CD4-positive, alpha-beta memory T cell (primary cell): Measurements from ENCODE around the gene RNASE2. TPM values are rescaled to one million over a fixed set of nuclear protein-coding genes. Genes with fewer than 3 reads are reported as not detected.
"Not testable (repeated sequence)": the region's sequence is repeated elsewhere in the genome, so short reads cannot be mapped to it uniquely, and the experiment has no call there.

Experiments
- CTCF ChIA-PET: fragments of 350-600 bp; sonication (Branson Sonifier 250); formaldehyde crosslinking; loops from one replicate; lab custom pipeline; 2021; ENCODE audit warnings: inconsistent platforms; ENCODE audit not compliant: partially characterized antibody; lab: Charles Lee
- POLR2A ChIA-PET: fragments of 350-600 bp; sonication (Branson Sonifier 250); formaldehyde crosslinking; loops from one replicate; lab custom pipeline; 2021; ENCODE audit not compliant: partially characterized antibody; lab: Charles Lee
- DNase-seq, 5 donors: peaks; one replicate each; pipeline versions ENCODE4 v3.0.0 to v3.0.0-alpha.2; 2020 to 2022; ENCODE audit warnings: mixed read lengths in 1 of 5
- H3K27ac ChIP-seq: one replicate; pipeline ENCODE4 v1.7.0; 2013; ENCODE audit warnings: low read depth, low read length
- H3K27me3 ChIP-seq: 2 replicates; pipeline ENCODE4 v1.7.0; 2013; ENCODE audit warnings: mild to moderate bottlenecking, low read length, moderate library complexity; ENCODE audit not compliant: insufficient read depth
- H3K36me3 ChIP-seq: 2 replicates; pipeline ENCODE4 v1.7.0; 2013; ENCODE audit warnings: mild to moderate bottlenecking, low read length, moderate library complexity; ENCODE audit not compliant: insufficient read depth
- H3K4me1 ChIP-seq: 2 replicates; pipeline ENCODE4 v1.7.0; 2013; ENCODE audit warnings: mild to moderate bottlenecking, low read length, moderate library complexity; ENCODE audit not compliant: insufficient read depth
- H3K4me3 ChIP-seq, 2 donors: one replicate each; pipeline ENCODE4 v1.7.0; 2013; ENCODE audit warnings: low read length in 2 of 2, mild to moderate bottlenecking in 1 of 2
- H3K9me3 ChIP-seq, 2 donors: one replicate each; pipeline ENCODE4 v1.7.0; 2013; ENCODE audit warnings: low read length in 2 of 2, control low read depth in 1 of 2; ENCODE audit not compliant: control insufficient read depth in 1 of 2
- H3K27ac Mint-ChIP-seq, 7 donors: one replicate each; pipeline ENCODE4 v1.8.0; 2020 to 2021; ENCODE audit warnings: mixed read lengths in 7 of 7, mild to moderate bottlenecking in 6 of 7, inconsistent platforms in 3 of 7, moderate library complexity in 3 of 7
- H3K27me3 Mint-ChIP-seq, 2 donors: one replicate each; pipeline ENCODE4 v1.8.0; 2020 to 2021; ENCODE audit warnings: mixed read lengths in 2 of 2
- H3K36me3 Mint-ChIP-seq, 2 donors: one replicate each; pipeline ENCODE4 v1.8.0; 2020 to 2021; ENCODE audit warnings: mixed read lengths in 2 of 2, inconsistent platforms in 1 of 2, mild to moderate bottlenecking in 1 of 2
- H3K4me1 Mint-ChIP-seq, 4 donors: one replicate each; pipeline ENCODE4 v1.8.0; 2020 to 2021; ENCODE audit warnings: mixed read lengths in 4 of 4, mild to moderate bottlenecking in 1 of 4
- H3K4me3 Mint-ChIP-seq, 8 donors: one replicate each; pipeline ENCODE4 v1.8.0; 2020 to 2021; ENCODE audit warnings: mixed read lengths in 8 of 8, mild to moderate bottlenecking in 7 of 8, moderate library complexity in 6 of 8, inconsistent platforms in 3 of 8
- H3K9me3 Mint-ChIP-seq, 8 donors: one replicate each; pipeline ENCODE4 v1.8.0; 2020 to 2021; ENCODE audit warnings: mixed read lengths in 8 of 8, mild to moderate bottlenecking in 5 of 8, inconsistent platforms in 3 of 8, moderate library complexity in 1 of 8
- intact Hi-C: fragments of 100-400 bp; cut with micrococcal nuclease; formaldehyde crosslinking; loops from one replicate; pipeline ENCODE4 v1.15.1; 2023
- polyA plus RNA-seq, 2 donors: library from polyadenylated mRNA; unstranded; fragments of 300-500 nt; fragmentation: Illumina TruSeq; gene quantifications; one replicate each; pipeline ENCODE4 v1.2.3, GENCODE V29; 2021
- total RNA-seq, 2 experiments: library from RNA; stranded (reverse); gene quantifications; one replicate each; pipeline ENCODE4 v1.2.3, GENCODE V29; 2021

The RNASE2 gene
- total RNA-seq (not detected), polyA plus RNA-seq (not detected)

DNA sequence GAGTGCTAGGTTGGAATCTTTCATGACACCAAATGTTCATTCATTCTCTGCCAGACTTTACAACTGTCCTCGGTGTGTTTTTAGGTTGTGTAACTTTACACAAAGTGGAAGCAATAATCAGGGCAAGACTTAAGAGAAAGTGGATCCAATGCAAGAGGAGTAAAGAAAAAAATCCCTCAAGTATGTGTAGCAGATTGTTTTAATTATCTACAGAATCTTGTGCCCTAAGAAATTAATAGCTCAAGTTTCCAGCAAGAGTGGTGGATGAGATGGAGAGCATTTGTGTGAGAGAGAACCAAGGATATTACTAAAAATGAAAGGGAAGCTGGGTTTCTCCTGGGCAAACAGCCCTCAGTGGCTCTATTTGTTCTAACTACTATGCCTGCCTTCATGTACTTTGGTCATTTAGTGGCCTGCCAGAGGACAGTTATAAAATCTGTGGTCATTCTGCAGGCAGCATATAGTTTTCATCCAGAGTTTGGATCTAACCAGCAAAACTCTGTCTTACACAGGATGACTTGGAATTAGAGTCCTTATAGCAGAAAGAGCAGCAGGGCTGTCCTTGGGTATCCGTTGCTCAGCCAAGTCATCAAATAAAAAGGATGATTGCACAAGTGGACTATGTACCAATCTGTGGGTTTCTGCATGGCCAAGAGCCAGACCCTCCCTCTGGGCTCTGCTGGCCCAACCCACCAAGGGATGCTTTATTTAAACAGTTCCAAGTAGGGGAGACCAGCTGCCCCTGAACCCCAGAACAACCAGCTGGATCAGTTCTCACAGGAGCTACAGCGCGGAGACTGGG, at the start of gene RNASE2:
Gene RNASE2 (plus strand): TSS at position 752 of the 802 bp plus-strand sequence. CDS start 285 bp downstream, outside the sequence.
- Mint-ChIP-seq H3K4me3 (peak within 1 kb of the TSS in 3 of 8 donors; percentile 35 to 65 (median 38)), H3K27me3 (peaks cover 6 to 12% of the 10 kb centered on the region in 2 donors), H3K4me1 (peaks cover 7 to 10% (median 8%) of the 10 kb centered on the region in 4 donors), H3K27ac (peak within 1 kb of the TSS in 5 of 7 donors; percentile 15 to 75 (median 58))
- H3K4me3 ChIP-seq, intact Hi-C loops, H3K36me3 Mint-ChIP-seq, H3K9me3 Mint-ChIP-seq, POLR2A ChIA-PET, DNase-seq, H3K36me3 ChIP-seq, H3K27me3 ChIP-seq, H3K27ac ChIP-seq, H3K9me3 ChIP-seq, H3K4me1 ChIP-seq: not testable (repeated sequence)
- CTCF ChIA-PET: interaction anchor here (1.2 to 1.7 kb wide), 2 partner anchors 16 to 21 kb away, joined by 3 to 4 read pairs; no protein-coding TSS in a partner anchor

DNA sequence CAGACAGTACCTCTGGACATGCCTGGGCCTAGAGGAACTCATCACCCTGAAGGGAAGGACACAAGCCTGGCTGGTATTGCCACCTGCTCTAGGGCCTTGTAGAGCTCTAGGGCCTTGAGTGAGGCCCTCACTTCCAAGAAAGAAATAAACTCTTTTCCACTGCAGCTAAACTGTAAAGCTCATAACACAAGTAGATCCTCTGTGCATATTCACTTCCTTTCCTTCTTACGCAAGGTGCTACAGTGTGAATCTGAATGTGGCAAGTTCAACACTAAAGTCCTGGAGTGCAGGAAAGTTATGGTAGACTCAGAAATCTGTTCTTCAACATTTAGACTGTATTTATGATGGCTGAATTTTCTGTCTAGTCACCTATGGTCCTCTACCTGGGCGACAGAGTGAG, 49.6 kb upstream of the RNASE2 start:
- ChIA-PET POLR2A (no interaction called here), CTCF (no interaction called here)
- Mint-ChIP-seq H3K27me3 (peaks cover 10 to 24% of the 10 kb centered on the region in 2 donors), H3K4me3 (no peak overlapping the region), H3K4me1 (no peaks in the 10 kb centered on the region), H3K9me3 (no peaks in the 10 kb centered on the region), H3K36me3 (no peaks in the 10 kb centered on the region), H3K27ac (no peak overlapping the region)
- intact Hi-C loops: no loop called here
- no peaks in the 10 kb centered on the region for H3K36me3 ChIP-seq
- no peak overlapping the region for H3K4me3 ChIP-seq
- no peak for DNase-seq
- H3K27ac ChIP-seq: no peak overlapping the region
- no peaks in the 10 kb centered on the region for H3K4me1 ChIP-seq
- no peaks in the 10 kb centered on the region for H3K27me3 ChIP-seq
- no peaks in the 10 kb centered on the region for H3K9me3 ChIP-seq

DNA sequence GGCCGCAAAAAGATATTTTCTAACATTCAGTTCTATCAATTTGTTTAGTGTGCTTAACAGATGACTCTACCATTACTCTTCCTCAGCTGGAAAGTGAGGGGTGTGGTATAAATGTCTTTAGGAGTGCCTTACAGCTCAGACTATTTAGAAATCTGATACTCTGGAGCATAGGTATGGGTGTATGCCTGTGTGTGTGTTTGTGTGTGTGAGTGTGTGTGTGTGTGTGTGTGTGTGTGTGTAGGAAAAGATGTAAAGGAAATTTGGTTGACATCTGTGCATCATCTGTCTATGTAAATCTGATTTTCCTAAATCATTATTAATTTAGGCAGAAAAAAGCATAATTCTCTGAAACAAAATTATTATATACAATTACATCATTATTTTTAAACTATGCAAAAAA, 48.1 kb upstream of the RNASE2 start:
- Mint-ChIP-seq H3K4me1 (no peaks in the 10 kb centered on the region), H3K4me3 (no peak overlapping the region), H3K36me3 (no peaks in the 10 kb centered on the region), H3K9me3 (no peaks in the 10 kb centered on the region), H3K27ac (no peak overlapping the region), H3K27me3 (peaks cover 13 to 19% of the 10 kb centered on the region in 2 donors)
- H3K4me3 ChIP-seq: no peak overlapping the region
- no peak overlapping the region for H3K27ac ChIP-seq
- CTCF ChIA-PET: no interaction called here
- H3K9me3 ChIP-seq: no peaks in the 10 kb centered on the region
- H3K4me1 ChIP-seq: no peaks in the 10 kb centered on the region
- H3K27me3 ChIP-seq: no peaks in the 10 kb centered on the region
- DNase-seq: no peak
- H3K36me3 ChIP-seq: no peaks in the 10 kb centered on the region
- intact Hi-C loops: no loop called here
- POLR2A ChIA-PET: no interaction called here

DNA sequence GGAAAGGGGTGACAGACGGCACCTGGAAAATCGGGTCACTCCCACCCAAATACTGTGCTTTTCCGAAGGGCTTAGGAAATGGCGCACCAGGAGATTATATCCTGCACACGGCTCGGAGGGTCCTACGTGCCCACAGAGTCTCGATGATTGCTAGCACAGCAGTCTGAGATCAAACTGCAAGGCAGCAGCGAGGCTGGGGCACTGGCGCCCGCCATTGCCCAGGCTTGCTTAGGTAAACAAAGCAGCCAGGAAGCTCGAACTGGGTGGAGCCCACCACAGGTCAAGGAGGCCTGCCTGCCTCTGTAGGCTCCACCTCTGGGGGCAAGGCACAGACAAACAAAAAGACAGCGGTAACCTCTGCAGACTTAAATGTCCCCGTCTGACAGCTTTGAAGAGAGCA, 44.5 kb upstream of the RNASE2 start:
- H3K4me3 ChIP-seq, H3K36me3 Mint-ChIP-seq, H3K27me3 ChIP-seq, H3K27ac Mint-ChIP-seq, H3K27ac ChIP-seq, H3K9me3 Mint-ChIP-seq, H3K9me3 ChIP-seq, DNase-seq, CTCF ChIA-PET, H3K4me1 Mint-ChIP-seq, H3K4me1 ChIP-seq, POLR2A ChIA-PET, H3K36me3 ChIP-seq, intact Hi-C loops, H3K4me3 Mint-ChIP-seq: not testable (repeated sequence)
- peaks cover 14 to 21% of the 10 kb centered on the region in 2 donors for H3K27me3 Mint-ChIP-seq

DNA sequence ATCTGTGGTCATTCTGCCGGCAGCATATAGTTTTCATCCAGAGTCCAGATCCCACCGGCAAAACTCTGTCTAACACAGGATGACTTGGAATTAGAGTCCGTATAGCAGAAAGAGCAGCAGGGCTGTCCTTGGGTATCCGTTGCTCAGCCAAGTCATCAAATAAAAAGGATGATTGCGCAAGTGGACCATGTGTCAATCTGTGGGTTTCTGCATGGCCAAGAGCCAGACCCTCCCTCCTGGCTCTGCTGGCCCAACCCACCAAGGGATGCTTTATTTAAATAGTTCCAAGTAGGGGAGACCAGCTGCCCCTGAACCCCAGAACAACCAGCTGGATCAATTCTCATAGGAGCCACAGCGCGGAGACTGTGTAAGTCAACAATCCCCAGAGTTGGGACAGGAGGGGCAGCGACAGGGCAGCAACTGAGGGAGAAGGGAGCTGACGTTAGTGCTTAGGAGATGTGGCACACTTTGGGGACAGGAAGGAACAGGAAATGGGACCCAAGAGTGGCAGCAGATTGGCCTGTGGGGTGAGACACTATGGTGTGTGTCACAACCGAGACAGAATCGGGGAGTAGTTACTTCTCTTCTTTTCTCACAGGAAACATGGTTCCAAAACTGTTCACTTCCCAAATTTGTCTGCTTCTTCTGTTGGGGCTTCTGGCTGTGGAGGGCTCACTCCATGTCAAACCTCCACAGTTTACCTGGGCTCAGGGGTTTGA, 36.1 kb upstream of the RNASE2 start:
- H3K4me1 ChIP-seq, POLR2A ChIA-PET, H3K9me3 ChIP-seq, DNase-seq, H3K4me1 Mint-ChIP-seq, H3K36me3 ChIP-seq, CTCF ChIA-PET, H3K9me3 Mint-ChIP-seq, intact Hi-C loops, H3K27ac ChIP-seq, H3K27me3 ChIP-seq, H3K27ac Mint-ChIP-seq, H3K36me3 Mint-ChIP-seq, H3K4me3 Mint-ChIP-seq, H3K4me3 ChIP-seq: not testable (repeated sequence)
- H3K27me3 Mint-ChIP-seq: peaks cover 15 to 34% of the 10 kb centered on the region in 2 donors

DNA sequence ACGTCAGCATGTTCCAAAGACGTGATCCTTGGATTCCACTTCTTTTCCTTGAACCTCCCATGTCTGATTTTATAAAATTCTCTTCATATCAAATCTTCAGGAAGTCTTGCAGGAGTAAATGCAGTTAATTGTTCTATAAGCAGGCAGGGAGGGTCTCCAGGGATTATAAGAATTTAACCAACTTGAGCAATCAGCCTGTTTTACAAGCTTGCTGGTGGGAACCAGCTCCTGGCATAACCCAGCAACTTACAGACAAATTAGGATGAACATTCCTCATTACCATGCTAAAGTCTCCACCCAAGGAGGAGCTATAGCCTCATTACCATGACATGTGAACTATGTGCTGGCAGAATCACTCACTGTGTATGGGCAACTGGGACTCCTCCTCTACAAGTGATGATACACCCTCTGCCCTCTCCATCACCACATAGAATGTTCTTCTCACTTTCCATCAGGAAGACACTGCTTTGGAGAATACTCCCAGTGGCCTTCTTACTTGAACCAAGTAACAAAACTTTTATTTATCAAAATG, 31.5 kb upstream of the RNASE2 start:
- H3K9me3 ChIP-seq, DNase-seq, H3K4me1 Mint-ChIP-seq, intact Hi-C loops, H3K4me3 ChIP-seq, CTCF ChIA-PET, POLR2A ChIA-PET, H3K36me3 ChIP-seq, H3K4me3 Mint-ChIP-seq, H3K27me3 ChIP-seq, H3K27ac ChIP-seq, H3K4me1 ChIP-seq, H3K27ac Mint-ChIP-seq, H3K36me3 Mint-ChIP-seq: not testable (repeated sequence)
- Mint-ChIP-seq H3K9me3 (peaks cover 0 to 17% (median 12%) of the 10 kb centered on the region in 8 donors), H3K27me3 (peaks cover 20 to 44% of the 10 kb centered on the region in 2 donors)

DNA sequence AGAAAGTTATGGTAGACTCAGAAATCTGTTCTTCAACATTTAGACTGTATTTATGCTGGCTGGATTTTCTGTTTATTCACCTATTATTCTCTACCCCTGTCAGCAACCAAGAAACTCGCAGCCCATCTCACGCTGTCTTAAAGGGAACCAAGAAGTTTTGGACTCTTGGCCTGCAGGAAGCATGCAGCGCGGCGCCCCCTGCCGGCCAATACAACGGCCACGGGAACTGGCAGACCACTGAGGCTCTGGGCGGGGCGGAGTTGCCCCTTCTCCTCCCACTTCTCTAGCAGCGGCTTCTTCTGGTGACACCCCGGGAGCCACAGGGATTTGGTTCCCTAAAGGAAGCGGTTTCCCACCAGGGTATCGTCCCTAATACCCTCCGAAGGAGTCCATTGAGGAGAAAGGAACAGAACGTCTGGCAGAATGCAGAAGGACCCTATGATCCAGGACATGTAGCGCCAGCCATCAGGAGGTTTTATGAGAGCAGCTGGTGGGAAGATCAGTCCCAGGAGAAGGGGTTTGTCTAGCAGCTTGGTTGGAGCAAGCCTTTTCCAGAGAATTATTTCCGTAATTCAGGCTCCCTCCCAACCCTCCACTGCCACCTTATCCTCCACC, 21.0 kb upstream of the RNASE2 start:
- Histone ChIP-seq H3K27ac (no peak overlapping the region), H3K4me3 (no peak overlapping the region), H3K4me1 (no peaks in the 10 kb centered on the region), H3K36me3 (no peaks in the 10 kb centered on the region), H3K9me3 (no peaks in the 10 kb centered on the region), H3K27me3 (no peaks in the 10 kb centered on the region)
- H3K27me3 Mint-ChIP-seq: peaks cover 8% of the 10 kb centered on the region in 2 donors
- H3K9me3 Mint-ChIP-seq: peaks cover 0 to 2% (median 0%) of the 10 kb centered on the region in 8 donors
- POLR2A ChIA-PET: no interaction called here
- no peaks in the 10 kb centered on the region for H3K36me3 Mint-ChIP-seq
- H3K4me3 Mint-ChIP-seq: no peak overlapping the region
- intact Hi-C loops: no loop called here
- CTCF ChIA-PET: interaction anchor here (0.9 to 1.4 kb wide), 2 partner anchors 21 to 61 kb away, joined by 3 to 4 read pairs; partner anchors contain the start of gene RNASE2
- DNase-seq: peak in 1 of 5 donors; percentile 10
- no peaks in the 10 kb centered on the region for H3K4me1 Mint-ChIP-seq
- no peak overlapping the region for H3K27ac Mint-ChIP-seq
